Measurements from ENCODE around the gene C8G. TPM values are rescaled to one million over a fixed set of nuclear protein-coding genes. Genes with fewer than 3 reads are reported as not detected.

The C8G gene
- total RNA-seq, 1 experiment from 2014 or later = 0.85 TPM

DNA sequence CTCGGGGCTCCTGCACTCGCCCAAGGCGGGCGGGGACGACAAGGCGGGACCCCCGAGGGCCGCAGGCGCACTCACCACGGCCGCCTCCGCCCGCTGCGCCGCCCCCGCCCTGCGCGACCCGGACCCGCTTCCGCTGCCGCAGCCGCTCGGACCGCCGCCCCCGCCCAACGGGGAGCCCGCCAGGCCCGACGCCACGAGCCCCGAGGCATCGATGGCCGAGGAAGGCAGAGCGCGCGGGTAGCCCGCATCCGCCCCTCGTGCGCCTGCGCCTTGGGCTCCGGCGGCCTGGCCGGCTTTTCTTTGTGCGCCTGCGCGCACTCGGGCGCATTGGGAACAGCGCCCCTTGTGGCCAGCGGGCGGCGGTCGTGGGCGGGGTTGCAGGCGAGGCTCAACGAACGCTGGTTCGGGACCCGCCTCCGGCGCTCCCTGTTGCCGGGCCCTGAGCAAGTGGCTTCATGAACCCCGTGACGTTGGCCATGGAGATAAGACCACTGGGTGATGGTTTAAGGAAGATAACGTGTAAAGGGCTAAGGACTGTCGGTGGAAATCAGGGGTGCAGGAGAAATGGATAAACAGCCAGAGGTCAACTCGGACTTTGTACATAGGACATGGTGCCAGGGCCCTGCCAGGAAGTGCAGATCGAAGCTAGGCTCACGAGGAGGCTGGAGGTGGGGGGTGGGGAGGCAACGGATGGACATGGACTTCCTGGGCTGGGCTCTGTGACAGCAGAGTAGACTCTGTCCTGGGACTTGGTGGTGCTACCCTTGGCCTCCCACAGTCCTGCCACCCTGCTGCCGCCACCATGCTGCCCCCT is at the start of gene C8G, which contains the start of gene FBXW5 (continued):
- TF ChIP-seq, protein P1, sequence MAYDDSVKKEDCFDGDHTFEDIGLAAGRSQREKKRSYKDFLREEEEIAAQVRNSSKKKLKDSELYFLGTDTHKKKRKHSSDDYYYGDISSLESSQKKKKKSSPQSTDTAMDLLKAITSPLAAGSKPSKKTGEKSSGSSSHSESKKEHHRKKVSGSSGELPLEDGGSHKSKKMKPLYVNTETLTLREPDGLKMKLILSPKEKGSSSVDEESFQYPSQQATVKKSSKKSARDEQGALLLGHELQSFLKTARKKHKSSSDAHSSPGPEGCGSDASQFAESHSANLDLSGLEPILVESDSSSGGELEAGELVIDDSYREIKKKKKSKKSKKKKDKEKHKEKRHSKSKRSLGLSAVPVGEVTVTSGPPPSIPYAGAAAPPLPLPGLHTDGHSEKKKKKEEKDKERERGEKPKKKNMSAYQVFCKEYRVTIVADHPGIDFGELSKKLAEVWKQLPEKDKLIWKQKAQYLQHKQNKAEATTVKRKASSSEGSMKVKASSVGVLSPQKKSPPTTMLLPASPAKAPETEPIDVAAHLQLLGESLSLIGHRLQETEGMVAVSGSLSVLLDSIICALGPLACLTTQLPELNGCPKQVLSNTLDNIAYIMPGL (CRISPR knock-in tag; IDR thresholded peaks at IDR 0.05) = peak; percentile 53; the same call in 1 of the 2 replicates
- TF ChIP-seq FOXK1 (CRISPR knock-in tag; IDR thresholded peaks at IDR 0.05) = peak; percentile 36; the same call in 1 of the 2 replicates

DNA sequence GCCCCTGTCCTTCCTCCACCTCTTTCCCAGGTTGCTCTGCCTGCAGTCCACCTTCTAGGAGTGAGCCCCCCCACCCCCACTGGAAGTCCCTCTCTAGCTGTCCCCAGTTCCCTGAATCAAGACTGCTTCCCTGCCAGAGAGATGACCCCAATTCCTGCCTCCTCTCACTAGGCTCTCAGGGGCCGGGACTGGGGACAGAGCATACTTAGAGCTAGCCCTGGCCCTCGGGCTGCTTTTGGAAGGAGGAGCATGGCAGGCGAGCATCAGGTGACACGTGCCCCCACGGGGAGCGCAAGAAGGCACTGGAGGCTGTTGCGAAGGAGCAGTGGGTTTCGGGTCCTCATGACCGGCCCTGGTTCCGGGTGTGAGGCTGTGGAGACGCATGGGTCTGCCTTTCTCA is 49.0 kb upstream of the C8G start:
- ATAC-seq (no peak), DNase-seq (ENCODE audit: low spot score) (no peak)
- no peak overlapping the region for H3K4me3 Mint-ChIP-seq
- peak overlapping the region; percentile 65; the same call in 1 of the 2 replicates for H3K27ac Mint-ChIP-seq
- TF ChIP-seq, protein P2, sequence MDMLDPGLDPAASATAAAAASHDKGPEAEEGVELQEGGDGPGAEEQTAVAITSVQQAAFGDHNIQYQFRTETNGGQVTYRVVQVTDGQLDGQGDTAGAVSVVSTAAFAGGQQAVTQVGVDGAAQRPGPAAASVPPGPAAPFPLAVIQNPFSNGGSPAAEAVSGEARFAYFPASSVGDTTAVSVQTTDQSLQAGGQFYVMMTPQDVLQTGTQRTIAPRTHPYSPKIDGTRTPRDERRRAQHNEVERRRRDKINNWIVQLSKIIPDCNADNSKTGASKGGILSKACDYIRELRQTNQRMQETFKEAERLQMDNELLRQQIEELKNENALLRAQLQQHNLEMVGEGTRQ (CRISPR knock-in tag; IDR thresholded peaks at IDR 0.05) = no peak
- TF ChIP-seq, protein P3, sequence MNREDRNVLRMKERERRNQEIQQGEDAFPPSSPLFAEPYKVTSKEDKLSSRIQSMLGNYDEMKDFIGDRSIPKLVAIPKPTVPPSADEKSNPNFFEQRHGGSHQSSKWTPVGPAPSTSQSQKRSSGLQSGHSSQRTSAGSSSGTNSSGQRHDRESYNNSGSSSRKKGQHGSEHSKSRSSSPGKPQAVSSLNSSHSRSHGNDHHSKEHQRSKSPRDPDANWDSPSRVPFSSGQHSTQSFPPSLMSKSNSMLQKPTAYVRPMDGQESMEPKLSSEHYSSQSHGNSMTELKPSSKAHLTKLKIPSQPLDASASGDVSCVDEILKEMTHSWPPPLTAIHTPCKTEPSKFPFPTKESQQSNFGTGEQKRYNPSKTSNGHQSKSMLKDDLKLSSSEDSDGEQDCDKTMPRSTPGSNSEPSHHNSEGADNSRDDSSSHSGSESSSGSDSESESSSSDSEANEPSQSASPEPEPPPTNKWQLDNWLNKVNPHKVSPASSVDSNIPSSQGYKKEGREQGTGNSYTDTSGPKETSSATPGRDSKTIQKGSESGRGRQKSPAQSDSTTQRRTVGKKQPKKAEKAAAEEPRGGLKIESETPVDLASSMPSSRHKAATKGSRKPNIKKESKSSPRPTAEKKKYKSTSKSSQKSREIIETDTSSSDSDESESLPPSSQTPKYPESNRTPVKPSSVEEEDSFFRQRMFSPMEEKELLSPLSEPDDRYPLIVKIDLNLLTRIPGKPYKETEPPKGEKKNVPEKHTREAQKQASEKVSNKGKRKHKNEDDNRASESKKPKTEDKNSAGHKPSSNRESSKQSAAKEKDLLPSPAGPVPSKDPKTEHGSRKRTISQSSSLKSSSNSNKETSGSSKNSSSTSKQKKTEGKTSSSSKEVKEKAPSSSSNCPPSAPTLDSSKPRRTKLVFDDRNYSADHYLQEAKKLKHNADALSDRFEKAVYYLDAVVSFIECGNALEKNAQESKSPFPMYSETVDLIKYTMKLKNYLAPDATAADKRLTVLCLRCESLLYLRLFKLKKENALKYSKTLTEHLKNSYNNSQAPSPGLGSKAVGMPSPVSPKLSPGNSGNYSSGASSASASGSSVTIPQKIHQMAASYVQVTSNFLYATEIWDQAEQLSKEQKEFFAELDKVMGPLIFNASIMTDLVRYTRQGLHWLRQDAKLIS (CRISPR knock-in tag; IDR thresholded peaks at IDR 0.05; ENCODE audit: borderline replicate concordance) = no peak
- TF ChIP-seq, protein P4, sequence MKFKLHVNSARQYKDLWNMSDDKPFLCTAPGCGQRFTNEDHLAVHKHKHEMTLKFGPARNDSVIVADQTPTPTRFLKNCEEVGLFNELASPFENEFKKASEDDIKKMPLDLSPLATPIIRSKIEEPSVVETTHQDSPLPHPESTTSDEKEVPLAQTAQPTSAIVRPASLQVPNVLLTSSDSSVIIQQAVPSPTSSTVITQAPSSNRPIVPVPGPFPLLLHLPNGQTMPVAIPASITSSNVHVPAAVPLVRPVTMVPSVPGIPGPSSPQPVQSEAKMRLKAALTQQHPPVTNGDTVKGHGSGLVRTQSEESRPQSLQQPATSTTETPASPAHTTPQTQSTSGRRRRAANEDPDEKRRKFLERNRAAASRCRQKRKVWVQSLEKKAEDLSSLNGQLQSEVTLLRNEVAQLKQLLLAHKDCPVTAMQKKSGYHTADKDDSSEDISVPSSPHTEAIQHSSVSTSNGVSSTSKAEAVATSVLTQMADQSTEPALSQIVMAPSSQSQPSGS (CRISPR knock-in tag; IDR thresholded peaks at IDR 0.05; ENCODE audit: borderline replicate concordance, low read depth) = no peak
- TF ChIP-seq, protein P5, sequence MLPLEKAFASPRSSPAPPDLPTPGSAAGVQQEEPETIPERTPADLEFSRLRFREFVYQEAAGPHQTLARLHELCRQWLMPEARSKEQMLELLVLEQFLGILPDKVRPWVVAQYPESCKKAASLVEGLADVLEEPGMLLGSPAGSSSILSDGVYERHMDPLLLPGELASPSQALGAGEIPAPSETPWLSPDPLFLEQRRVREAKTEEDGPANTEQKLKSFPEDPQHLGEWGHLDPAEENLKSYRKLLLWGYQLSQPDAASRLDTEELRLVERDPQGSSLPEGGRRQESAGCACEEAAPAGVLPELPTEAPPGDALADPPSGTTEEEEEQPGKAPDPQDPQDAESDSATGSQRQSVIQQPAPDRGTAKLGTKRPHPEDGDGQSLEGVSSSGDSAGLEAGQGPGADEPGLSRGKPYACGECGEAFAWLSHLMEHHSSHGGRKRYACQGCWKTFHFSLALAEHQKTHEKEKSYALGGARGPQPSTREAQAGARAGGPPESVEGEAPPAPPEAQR (CRISPR knock-in tag; IDR thresholded peaks at IDR 0.05) = no peak
- ChIA-PET CTCF (interaction anchor here (0.7 kb wide), 1 partner anchor 326 kb away, joined by 3 read pairs; no protein-coding TSS in a partner anchor), POLR2A (no interaction called here)
- no peaks in the 10 kb centered on the region for H3K27me3 Mint-ChIP-seq (ENCODE audit: low read depth)
- H3K9me3 Mint-ChIP-seq = no peaks in the 10 kb centered on the region
- H3K36me3 Mint-ChIP-seq = peaks cover 33% of the 10 kb centered on the region
- H3K4me1 Mint-ChIP-seq = no peaks in the 10 kb centered on the region

DNA sequence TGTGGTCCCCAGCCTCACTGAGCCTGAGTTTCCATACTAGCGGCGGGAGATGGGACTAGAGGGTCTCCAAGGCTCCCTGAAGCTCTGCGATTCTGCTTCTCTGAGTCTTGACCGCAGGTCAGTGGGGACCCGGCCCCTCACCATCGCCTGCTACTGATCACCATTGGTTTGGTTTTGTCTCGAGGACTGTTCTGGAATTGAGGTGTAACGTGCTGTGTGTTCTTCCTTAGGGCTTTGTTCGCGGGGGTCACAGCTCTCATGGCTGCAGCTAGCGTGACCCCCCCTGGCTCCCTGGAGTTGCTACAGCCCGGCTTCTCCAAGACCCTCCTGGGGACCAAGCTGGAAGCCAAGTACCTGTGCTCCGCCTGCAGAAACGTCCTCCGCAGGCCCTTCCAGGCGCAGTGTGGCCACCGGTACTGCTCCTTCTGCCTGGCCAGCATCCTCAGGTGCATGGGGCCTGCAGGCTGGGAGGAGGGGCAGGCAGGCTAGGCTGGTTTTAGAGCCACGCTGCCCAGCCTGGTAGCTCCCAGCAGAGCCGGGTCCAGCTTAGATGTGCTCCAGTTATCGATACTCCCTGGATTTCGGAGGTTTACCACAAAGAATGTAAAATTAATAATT is 46.5 kb upstream of the C8G start:
- ChIA-PET POLR2A (interaction anchor here (1.6 kb wide), 1 partner anchor 10 kb away, joined by 6 read pairs; no protein-coding TSS in a partner anchor), CTCF (interaction anchor here (0.6 to 1.6 kb wide), 3 partner anchors 20 to 137 kb away, joined by 3 to 5 read pairs (median 4); no protein-coding TSS in a partner anchor)
- Mint-ChIP-seq H3K36me3 (peaks cover 37% of the 10 kb centered on the region), H3K9me3 (no peaks in the 10 kb centered on the region), H3K27ac (peak overlapping the region; percentile 45; the same call in 1 of the 2 replicates), H3K27me3 (ENCODE audit: low read depth) (no peaks in the 10 kb centered on the region), H3K4me1 (no peaks in the 10 kb centered on the region), H3K4me3 (no peak overlapping the region)
- ATAC-seq = no peak
- no peak for DNase-seq (ENCODE audit: low spot score)
- TF ChIP-seq, protein P6, sequence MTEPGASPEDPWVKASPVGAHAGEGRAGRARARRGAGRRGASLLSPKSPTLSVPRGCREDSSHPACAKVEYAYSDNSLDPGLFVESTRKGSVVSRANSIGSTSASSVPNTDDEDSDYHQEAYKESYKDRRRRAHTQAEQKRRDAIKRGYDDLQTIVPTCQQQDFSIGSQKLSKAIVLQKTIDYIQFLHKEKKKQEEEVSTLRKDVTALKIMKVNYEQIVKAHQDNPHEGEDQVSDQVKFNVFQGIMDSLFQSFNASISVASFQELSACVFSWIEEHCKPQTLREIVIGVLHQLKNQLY (CRISPR knock-in tag; IDR thresholded peaks at IDR 0.05) = no peak
- TF ChIP-seq ZNF317 (CRISPR knock-in tag; IDR thresholded peaks at IDR 0.05; ENCODE audit: borderline replicate concordance, low read depth) (no peak), FOXJ3 (CRISPR knock-in tag; IDR thresholded peaks at IDR 0.05; ENCODE audit: borderline replicate concordance) (no peak), TP53 (CRISPR knock-in tag; IDR thresholded peaks at IDR 0.05) (no peak), ZNF396 (CRISPR knock-in tag; IDR thresholded peaks at IDR 0.05; ENCODE audit: borderline replicate concordance) (no peak), SP1 (CRISPR knock-in tag; conservative IDR thresholded peaks at IDR 0.05) (no peak), ZBTB21 (CRISPR knock-in tag; IDR thresholded peaks at IDR 0.05; ENCODE audit: borderline replicate concordance) (no peak), NFYB (CRISPR knock-in tag; conservative IDR thresholded peaks at IDR 0.05; ENCODE audit: low read depth) (no peak), ZNF121 (CRISPR knock-in tag; IDR thresholded peaks at IDR 0.05) (no peak)
- TF ChIP-seq, protein P7, sequence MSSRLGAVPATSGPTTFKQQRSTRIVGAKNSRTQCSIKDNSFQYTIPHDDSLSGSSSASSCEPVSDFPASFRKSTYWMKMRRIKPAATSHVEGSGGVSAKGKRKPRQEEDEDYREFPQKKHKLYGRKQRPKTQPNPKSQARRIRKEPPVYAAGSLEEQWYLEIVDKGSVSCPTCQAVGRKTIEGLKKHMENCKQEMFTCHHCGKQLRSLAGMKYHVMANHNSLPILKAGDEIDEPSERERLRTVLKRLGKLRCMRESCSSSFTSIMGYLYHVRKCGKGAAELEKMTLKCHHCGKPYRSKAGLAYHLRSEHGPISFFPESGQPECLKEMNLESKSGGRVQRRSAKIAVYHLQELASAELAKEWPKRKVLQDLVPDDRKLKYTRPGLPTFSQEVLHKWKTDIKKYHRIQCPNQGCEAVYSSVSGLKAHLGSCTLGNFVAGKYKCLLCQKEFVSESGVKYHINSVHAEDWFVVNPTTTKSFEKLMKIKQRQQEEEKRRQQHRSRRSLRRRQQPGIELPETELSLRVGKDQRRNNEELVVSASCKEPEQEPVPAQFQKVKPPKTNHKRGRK (CRISPR knock-in tag; IDR thresholded peaks at IDR 0.05; ENCODE audit: borderline replicate concordance) = no peak
- TF ChIP-seq, protein P8, sequence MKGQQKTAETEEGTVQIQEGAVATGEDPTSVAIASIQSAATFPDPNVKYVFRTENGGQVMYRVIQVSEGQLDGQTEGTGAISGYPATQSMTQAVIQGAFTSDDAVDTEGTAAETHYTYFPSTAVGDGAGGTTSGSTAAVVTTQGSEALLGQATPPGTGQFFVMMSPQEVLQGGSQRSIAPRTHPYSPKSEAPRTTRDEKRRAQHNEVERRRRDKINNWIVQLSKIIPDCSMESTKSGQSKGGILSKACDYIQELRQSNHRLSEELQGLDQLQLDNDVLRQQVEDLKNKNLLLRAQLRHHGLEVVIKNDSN (CRISPR knock-in tag; IDR thresholded peaks at IDR 0.05) = no peak

Data from WTC11 (cell line).